Measurements from ENCODE around the gene KMT2C. TPM values are rescaled to one million over a fixed set of nuclear protein-coding genes. Genes with fewer than 3 reads are reported as not detected.

Gene KMT2C
- total RNA-seq, 3 donors from 2014 or later = 73.6 to 112 (median 85.5) TPM

GRCh38 chr7:152128252-152128651, 307.6 kb downstream of the KMT2C start:
- no peaks in the 10 kb centered on the region for H3K4me1 ChIP-seq
- H3K27me3 ChIP-seq = no peaks in the 10 kb centered on the region
- DNase-seq (ENCODE audit: low spot score in 2 of 2) = no peak
- H3K36me3 ChIP-seq = peaks cover 9% of the 10 kb centered on the region
- peaks cover 0 to 11% of the 10 kb centered on the region in 2 donors for H3K9me3 ChIP-seq
- H3K27ac ChIP-seq = no peak overlapping the region
- TF ChIP-seq POLR2AphosphoS5 (IDR thresholded peaks at IDR 0.05) = no peak
- TF ChIP-seq POLR2A (IDR thresholded peaks at IDR 0.05) = no peak
- TF ChIP-seq CTCF (IDR thresholded peaks at IDR 0.05) = no peak
- intact Hi-C loops (cut with DNase I; ENCODE audit: low total_unique reads) = no loop called here
- H3K4me3 ChIP-seq = no peak overlapping the region

- Histone ChIP-seq H3K4me1 (no peaks in the 10 kb centered on the region), H3K27me3 (no peaks in the 10 kb centered on the region), H3K4me3 (no peak overlapping the region), H3K9me3 (peaks cover 0 to 11% of the 10 kb centered on the region in 2 donors), H3K36me3 (peaks cover 9% of the 10 kb centered on the region), H3K27ac (no peak overlapping the region)
- TF ChIP-seq POLR2A (IDR thresholded peaks at IDR 0.05) = no peak
- no peak for TF ChIP-seq POLR2AphosphoS5 (IDR thresholded peaks at IDR 0.05)
- no peak for DNase-seq (ENCODE audit: low spot score in 2 of 2)
- intact Hi-C loops (cut with DNase I; ENCODE audit: low total_unique reads) = no loop called here
These were observed 308.6 kb downstream of the KMT2C start for GRCh38 chr7:152127229-152127628.

GRCh38 chr7:152126741-152127140, 309.1 kb downstream of the KMT2C start:
- no peaks in the 10 kb centered on the region for H3K27me3 ChIP-seq
- H3K4me1 ChIP-seq = no peaks in the 10 kb centered on the region
- no peak overlapping the region for H3K4me3 ChIP-seq
- DNase-seq (ENCODE audit: low spot score in 2 of 2) = no peak
- peaks cover 0 to 11% of the 10 kb centered on the region in 2 donors for H3K9me3 ChIP-seq
- peaks cover 11% of the 10 kb centered on the region for H3K36me3 ChIP-seq
- TF ChIP-seq CTCF (IDR thresholded peaks at IDR 0.05) (no peak), POLR2A (IDR thresholded peaks at IDR 0.05) (no peak), POLR2AphosphoS5 (IDR thresholded peaks at IDR 0.05) (no peak)
- H3K27ac ChIP-seq = no peak overlapping the region
- intact Hi-C loops (cut with DNase I; ENCODE audit: low total_unique reads) = no loop called here

- intact Hi-C loops (cut with DNase I; ENCODE audit: low total_unique reads) = no loop called here
- H3K4me3 ChIP-seq = no peak overlapping the region
- DNase-seq (ENCODE audit: low spot score in 2 of 2) = no peak
- TF ChIP-seq POLR2AphosphoS5 (IDR thresholded peaks at IDR 0.05) (no peak), POLR2A (IDR thresholded peaks at IDR 0.05) (no peak), CTCF (IDR thresholded peaks at IDR 0.05) (no peak)
- H3K4me1 ChIP-seq = no peaks in the 10 kb centered on the region
- H3K27ac ChIP-seq = no peak overlapping the region
- H3K36me3 ChIP-seq = peaks cover 15% of the 10 kb centered on the region
- H3K9me3 ChIP-seq = peaks cover 0 to 11% of the 10 kb centered on the region in 2 donors
- no peaks in the 10 kb centered on the region for H3K27me3 ChIP-seq
These were observed 313.3 kb downstream of the KMT2C start for GRCh38 chr7:152122540-152122939.

- intact Hi-C loops (cut with DNase I; ENCODE audit: low total_unique reads) = no loop called here
- peaks cover 18% of the 10 kb centered on the region for H3K36me3 ChIP-seq
- TF ChIP-seq POLR2AphosphoS5 (IDR thresholded peaks at IDR 0.05) (no peak), CTCF (IDR thresholded peaks at IDR 0.05) (no peak), POLR2A (IDR thresholded peaks at IDR 0.05) (no peak)
- H3K4me1 ChIP-seq = no peaks in the 10 kb centered on the region
- DNase-seq (ENCODE audit: low spot score in 2 of 2) = no peak
- no peaks in the 10 kb centered on the region for H3K27me3 ChIP-seq
- peaks cover 0 to 11% of the 10 kb centered on the region in 2 donors for H3K9me3 ChIP-seq
- H3K4me3 ChIP-seq = no peak overlapping the region
- H3K27ac ChIP-seq = no peak overlapping the region
These were observed 314.4 kb downstream of the KMT2C start for GRCh38 chr7:152121432-152121831.

- Histone ChIP-seq H3K4me3 (no peak overlapping the region), H3K27ac (no peak overlapping the region), H3K36me3 (peaks cover 18% of the 10 kb centered on the region), H3K9me3 (peaks cover 0 to 11% of the 10 kb centered on the region in 2 donors), H3K27me3 (no peaks in the 10 kb centered on the region), H3K4me1 (no peaks in the 10 kb centered on the region)
- no peak for DNase-seq (ENCODE audit: low spot score in 2 of 2)
- TF ChIP-seq POLR2AphosphoS5 (IDR thresholded peaks at IDR 0.05) (no peak), CTCF (IDR thresholded peaks at IDR 0.05) (no peak), POLR2A (IDR thresholded peaks at IDR 0.05) (no peak)
- intact Hi-C loops (cut with DNase I; ENCODE audit: low total_unique reads) = no loop called here
These were observed 315.0 kb downstream of the KMT2C start for GRCh38 chr7:152120776-152121175.
